ENCODE results near the gene TUBB2B.

- no peak for TF ChIP-seq YY1 (IDR thresholded peaks at IDR 0.05; ENCODE audit: insufficient read depth, insufficient read length)
- no peak for TF ChIP-seq ZNF274 (IDR thresholded peaks at IDR 0.05; ENCODE audit: low read depth, low read length)
Observed at GRCh38 chr6:3199382-3199781, 28.1 kb downstream of the TUBB2B start.

All from NT2/D1 (cell line).